Loucy (cell line): ENCODE data around the gene RPS6KA2.

Experiments used
- H2AFZ ChIP-seq: fragments of 200-600 bp; sonication (generic); 2 replicates; pipeline ENCODE4 v1.6.0; 2016; ENCODE audit warnings: antibody characterized with exemption, mild to moderate bottlenecking, low read length, moderate library complexity
- H3F3A ChIP-seq: fragments of 200-600 bp; 2 replicates; pipeline ENCODE4 v1.6.0; 2016; ENCODE audit warnings: antibody characterized with exemption, low read depth, mild to moderate bottlenecking
- H3K27me3 ChIP-seq: fragments of 200-600 bp; sonication (generic); 2 replicates; pipeline ENCODE4 v1.6.1; 2014; ENCODE audit warnings: low read length, mild to moderate bottlenecking; ENCODE audit not compliant: insufficient read depth, poor library complexity, severe bottlenecking
- H3K36me3 ChIP-seq: fragments of 200-600 bp; sonication (generic); 2 replicates; pipeline ENCODE4 v1.6.1; 2016; ENCODE audit warnings: low read length; ENCODE audit not compliant: insufficient read depth
- H3K4me1 ChIP-seq: fragments of 200-600 bp; sonication (generic); 2 replicates; pipeline ENCODE4 v1.5.1; 2014; ENCODE audit warnings: low read length, mild to moderate bottlenecking; ENCODE audit not compliant: insufficient read depth, poor library complexity, severe bottlenecking
- H3K4me2 ChIP-seq: fragments of 200-600 bp; sonication (generic); 2 replicates; pipeline ENCODE4 v1.6.0; 2014; ENCODE audit warnings: antibody characterized with exemption, low read length, low read depth, mild to moderate bottlenecking; ENCODE audit not compliant: poor library complexity, severe bottlenecking
- H3K4me3 ChIP-seq: fragments of 200-600 bp; sonication (generic); 2 replicates; pipeline ENCODE4 v1.5.1; 2014; ENCODE audit warnings: low read length, mild to moderate bottlenecking, mixed read lengths; ENCODE audit not compliant: poor library complexity, severe bottlenecking
- H3K79me2 ChIP-seq: fragments of 200-600 bp; sonication (generic); 2 replicates; pipeline ENCODE4 v1.6.1; 2014; ENCODE audit warnings: low read length; ENCODE audit not compliant: insufficient read depth
- H3K9ac ChIP-seq: fragments of 200-600 bp; sonication (generic); 2 replicates; pipeline ENCODE4 v1.6.0; 2014; ENCODE audit warnings: mild to moderate bottlenecking, low read depth, low read length, moderate library complexity; ENCODE audit not compliant: poor library complexity, severe bottlenecking
- H3K9me2 ChIP-seq: fragments of 200-600 bp; sonication (generic); replicated peaks from 2 replicates; pipeline ENCODE4 v1.6.1; 2016; ENCODE audit warnings: low read depth, low read length, mixed read lengths
- H3K9me3 ChIP-seq: fragments of 200-600 bp; sonication (generic); 2 replicates; pipeline ENCODE4 v1.6.1; 2014; ENCODE audit warnings: mild to moderate bottlenecking, antibody characterized with exemption, low read length, low read depth; ENCODE audit not compliant: insufficient read depth
- H4K20me1 ChIP-seq: fragments of 200-600 bp; sonication (generic); 2 replicates; pipeline ENCODE4 v1.6.0; 2014; ENCODE audit warnings: antibody characterized with exemption, low read length, mild to moderate bottlenecking; ENCODE audit not compliant: insufficient read depth, poor library complexity, severe bottlenecking
- EZH2phosphoT487 ChIP-seq: fragments of 200-600 bp; IDR thresholded peaks from 2 replicates; pipeline ENCODE4 v1.6.1; 2018; ENCODE audit warnings: antibody characterized with exemption, mild to moderate bottlenecking, moderate library complexity, borderline replicate concordance
- TF ChIP-seq, protein P1 (sequence below): fragments of 200-600 bp; sonication (generic); conservative IDR thresholded peaks from 2 replicates; pipeline ENCODE4 v1.5.1; 2014; ENCODE audit warnings: mild to moderate bottlenecking, antibody characterized with exemption, low read length

The RPS6KA2 gene

DNA sequence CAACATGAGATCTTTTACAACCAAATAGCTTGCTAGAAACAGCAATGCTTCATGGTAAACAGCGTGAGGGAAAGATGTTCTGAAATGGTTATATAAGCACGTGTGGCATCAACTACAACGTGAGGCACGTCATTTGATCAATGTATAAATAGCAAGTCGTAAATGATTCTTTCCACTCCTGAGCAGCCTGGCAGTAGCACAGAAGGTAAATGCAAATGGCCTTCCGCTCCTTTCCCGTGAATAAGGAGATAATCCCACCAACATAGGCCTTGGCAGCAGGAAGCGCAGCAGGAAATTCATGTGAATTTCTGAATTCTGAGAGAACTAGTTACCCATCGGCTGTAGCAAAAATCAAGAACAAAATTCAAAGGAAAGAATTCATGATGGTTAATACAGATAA is 17.0 kb downstream of the RPS6KA2 start:
- H3K4me1 ChIP-seq = no peaks in the 10 kb centered on the region
- no peak overlapping the region for H2AFZ ChIP-seq
- TF ChIP-seq, protein P1, sequence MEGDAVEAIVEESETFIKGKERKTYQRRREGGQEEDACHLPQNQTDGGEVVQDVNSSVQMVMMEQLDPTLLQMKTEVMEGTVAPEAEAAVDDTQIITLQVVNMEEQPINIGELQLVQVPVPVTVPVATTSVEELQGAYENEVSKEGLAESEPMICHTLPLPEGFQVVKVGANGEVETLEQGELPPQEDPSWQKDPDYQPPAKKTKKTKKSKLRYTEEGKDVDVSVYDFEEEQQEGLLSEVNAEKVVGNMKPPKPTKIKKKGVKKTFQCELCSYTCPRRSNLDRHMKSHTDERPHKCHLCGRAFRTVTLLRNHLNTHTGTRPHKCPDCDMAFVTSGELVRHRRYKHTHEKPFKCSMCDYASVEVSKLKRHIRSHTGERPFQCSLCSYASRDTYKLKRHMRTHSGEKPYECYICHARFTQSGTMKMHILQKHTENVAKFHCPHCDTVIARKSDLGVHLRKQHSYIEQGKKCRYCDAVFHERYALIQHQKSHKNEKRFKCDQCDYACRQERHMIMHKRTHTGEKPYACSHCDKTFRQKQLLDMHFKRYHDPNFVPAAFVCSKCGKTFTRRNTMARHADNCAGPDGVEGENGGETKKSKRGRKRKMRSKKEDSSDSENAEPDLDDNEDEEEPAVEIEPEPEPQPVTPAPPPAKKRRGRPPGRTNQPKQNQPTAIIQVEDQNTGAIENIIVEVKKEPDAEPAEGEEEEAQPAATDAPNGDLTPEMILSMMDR = no peak
- no peak for TF ChIP-seq EZH2phosphoT487
- H3K9me2 ChIP-seq = no peaks in the 10 kb centered on the region
- no peaks in the 10 kb centered on the region for H3K36me3 ChIP-seq
- H4K20me1 ChIP-seq = no peaks in the 10 kb centered on the region
- no peak overlapping the region for H3K4me3 ChIP-seq
- no peaks in the 10 kb centered on the region for H3K9me3 ChIP-seq
- H3K27me3 ChIP-seq = no peaks in the 10 kb centered on the region
- no peak overlapping the region for H3K9ac ChIP-seq
- H3K79me2 ChIP-seq = no peaks in the 10 kb centered on the region
- no peak overlapping the region for H3K4me2 ChIP-seq
- no peaks in the 10 kb centered on the region for H3F3A ChIP-seq

DNA sequence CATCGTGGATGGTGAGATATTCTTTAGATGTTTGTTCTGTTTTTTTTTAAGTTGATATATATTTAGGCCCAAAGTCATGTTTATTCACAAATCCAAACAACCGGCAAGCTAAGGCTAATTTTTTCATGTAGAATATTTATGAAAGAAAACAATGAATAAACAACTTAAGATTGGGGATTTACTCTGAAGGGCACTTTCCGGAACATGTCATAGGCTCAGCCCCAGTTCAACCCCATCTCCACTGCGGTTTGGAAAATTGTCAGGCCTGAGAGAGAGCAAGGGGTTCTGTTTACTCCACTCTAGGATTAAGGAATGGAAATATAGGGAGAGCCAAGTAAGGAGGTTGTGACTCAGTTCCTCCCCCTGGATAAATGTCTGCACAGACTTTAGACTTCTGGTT is 18.3 kb downstream of the RPS6KA2 start:
- no peaks in the 10 kb centered on the region for H3K4me1 ChIP-seq
- H3K9ac ChIP-seq = no peak overlapping the region
- no peak for TF ChIP-seq EZH2phosphoT487
- TF ChIP-seq, protein P1 = no peak
- H3K9me3 ChIP-seq = no peaks in the 10 kb centered on the region
- H2AFZ ChIP-seq = no peak overlapping the region
- H3K4me3 ChIP-seq = no peak overlapping the region
- no peaks in the 10 kb centered on the region for H3K36me3 ChIP-seq
- H3K79me2 ChIP-seq = no peaks in the 10 kb centered on the region
- H3K4me2 ChIP-seq = no peak overlapping the region
- H3K9me2 ChIP-seq = no peaks in the 10 kb centered on the region
- no peaks in the 10 kb centered on the region for H3K27me3 ChIP-seq
- no peaks in the 10 kb centered on the region for H4K20me1 ChIP-seq
- no peaks in the 10 kb centered on the region for H3F3A ChIP-seq

DNA sequence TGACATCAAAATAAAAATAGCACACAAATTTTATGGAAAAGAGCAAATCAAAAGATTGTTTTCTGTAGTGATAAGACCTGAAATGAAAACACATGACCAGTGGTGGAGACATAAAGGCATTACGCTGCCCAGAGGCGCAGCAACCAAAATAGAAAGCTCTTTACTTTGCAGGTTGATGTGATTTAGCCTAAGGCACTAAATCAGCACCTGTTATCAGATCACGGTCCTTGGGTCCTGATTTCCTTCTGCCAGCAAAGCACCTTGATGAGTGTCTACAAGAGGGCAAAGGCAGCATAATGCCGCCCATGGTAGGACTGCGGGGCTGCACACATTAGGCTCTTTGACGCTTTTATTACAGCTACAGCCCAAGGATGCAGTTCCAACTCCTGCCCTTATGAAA is 21.3 kb downstream of the RPS6KA2 start:
- Histone ChIP-seq H3K79me2 (no peaks in the 10 kb centered on the region), H4K20me1 (no peaks in the 10 kb centered on the region), H3K9me3 (no peaks in the 10 kb centered on the region)

More for the DNA sequence above, 21.3 kb downstream of the RPS6KA2 start:
- Histone ChIP-seq H3F3A (no peaks in the 10 kb centered on the region), H3K4me3 (no peak overlapping the region), H3K27me3 (no peaks in the 10 kb centered on the region), H3K9me2 (no peaks in the 10 kb centered on the region), H3K9ac (no peak overlapping the region), H3K4me1 (no peaks in the 10 kb centered on the region), H3K4me2 (no peak overlapping the region), H2AFZ (no peak overlapping the region), H3K36me3 (no peaks in the 10 kb centered on the region)
- TF ChIP-seq EZH2phosphoT487 = no peak
- TF ChIP-seq, protein P1 = no peak
